ENCODE measurements around the gene SERTAD4.

Gene SERTAD4

DNA sequence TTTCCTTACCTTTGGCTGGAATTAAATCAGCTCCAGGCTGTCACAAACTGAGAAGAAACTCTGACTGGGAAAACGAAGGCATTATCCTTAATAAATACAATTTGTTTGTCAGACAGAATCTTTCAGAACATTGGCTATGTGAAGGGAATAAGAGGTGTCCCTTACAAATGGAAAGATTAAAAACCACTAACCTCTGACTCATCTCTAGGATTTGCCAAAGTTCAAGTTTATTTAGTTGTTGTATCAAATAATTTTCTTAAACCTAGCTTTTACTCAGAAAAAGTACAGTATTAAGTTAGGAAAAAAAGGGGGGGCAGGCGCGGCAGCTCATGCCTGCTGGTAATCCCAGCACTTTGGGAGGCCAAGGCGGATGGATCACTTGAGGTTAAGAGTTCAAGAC, 15.7 kb downstream of the SERTAD4 start:
- TF ChIP-seq, protein P1, sequence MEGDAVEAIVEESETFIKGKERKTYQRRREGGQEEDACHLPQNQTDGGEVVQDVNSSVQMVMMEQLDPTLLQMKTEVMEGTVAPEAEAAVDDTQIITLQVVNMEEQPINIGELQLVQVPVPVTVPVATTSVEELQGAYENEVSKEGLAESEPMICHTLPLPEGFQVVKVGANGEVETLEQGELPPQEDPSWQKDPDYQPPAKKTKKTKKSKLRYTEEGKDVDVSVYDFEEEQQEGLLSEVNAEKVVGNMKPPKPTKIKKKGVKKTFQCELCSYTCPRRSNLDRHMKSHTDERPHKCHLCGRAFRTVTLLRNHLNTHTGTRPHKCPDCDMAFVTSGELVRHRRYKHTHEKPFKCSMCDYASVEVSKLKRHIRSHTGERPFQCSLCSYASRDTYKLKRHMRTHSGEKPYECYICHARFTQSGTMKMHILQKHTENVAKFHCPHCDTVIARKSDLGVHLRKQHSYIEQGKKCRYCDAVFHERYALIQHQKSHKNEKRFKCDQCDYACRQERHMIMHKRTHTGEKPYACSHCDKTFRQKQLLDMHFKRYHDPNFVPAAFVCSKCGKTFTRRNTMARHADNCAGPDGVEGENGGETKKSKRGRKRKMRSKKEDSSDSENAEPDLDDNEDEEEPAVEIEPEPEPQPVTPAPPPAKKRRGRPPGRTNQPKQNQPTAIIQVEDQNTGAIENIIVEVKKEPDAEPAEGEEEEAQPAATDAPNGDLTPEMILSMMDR (IDR thresholded peaks at IDR 0.05; ENCODE audit: insufficient read depth, low read depth, low read length, missing control alignments), result no peak
- DNase-seq (ENCODE audit: low read depth), result no peak
- H3K4me3 ChIP-seq (ENCODE audit: low read depth, low read length), result no peak overlapping the region

DNA sequence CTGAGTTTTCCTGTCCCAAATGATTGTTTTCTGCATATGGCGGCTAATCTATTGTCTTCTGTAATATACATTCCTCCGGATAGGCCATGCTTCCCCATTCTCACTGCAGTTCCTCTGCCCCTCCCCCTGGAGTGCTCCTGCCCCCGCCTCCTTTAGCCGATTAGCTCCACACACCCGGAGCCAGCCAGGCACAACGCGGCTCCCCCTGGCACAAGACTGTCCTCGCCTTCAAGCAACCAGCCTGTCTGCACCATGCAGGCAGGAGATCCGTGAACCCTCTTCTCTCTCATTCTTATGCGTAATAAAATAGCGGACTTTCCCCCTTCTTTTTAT, 18.0 kb downstream of the SERTAD4 start:
- no peak for DNase-seq (ENCODE audit: low read depth)
- TF ChIP-seq, protein P1 (IDR thresholded peaks at IDR 0.05; ENCODE audit: insufficient read depth, low read depth, low read length, missing control alignments), result no peak
- no peak overlapping the region for H3K4me3 ChIP-seq (ENCODE audit: low read depth, low read length)

DNA sequence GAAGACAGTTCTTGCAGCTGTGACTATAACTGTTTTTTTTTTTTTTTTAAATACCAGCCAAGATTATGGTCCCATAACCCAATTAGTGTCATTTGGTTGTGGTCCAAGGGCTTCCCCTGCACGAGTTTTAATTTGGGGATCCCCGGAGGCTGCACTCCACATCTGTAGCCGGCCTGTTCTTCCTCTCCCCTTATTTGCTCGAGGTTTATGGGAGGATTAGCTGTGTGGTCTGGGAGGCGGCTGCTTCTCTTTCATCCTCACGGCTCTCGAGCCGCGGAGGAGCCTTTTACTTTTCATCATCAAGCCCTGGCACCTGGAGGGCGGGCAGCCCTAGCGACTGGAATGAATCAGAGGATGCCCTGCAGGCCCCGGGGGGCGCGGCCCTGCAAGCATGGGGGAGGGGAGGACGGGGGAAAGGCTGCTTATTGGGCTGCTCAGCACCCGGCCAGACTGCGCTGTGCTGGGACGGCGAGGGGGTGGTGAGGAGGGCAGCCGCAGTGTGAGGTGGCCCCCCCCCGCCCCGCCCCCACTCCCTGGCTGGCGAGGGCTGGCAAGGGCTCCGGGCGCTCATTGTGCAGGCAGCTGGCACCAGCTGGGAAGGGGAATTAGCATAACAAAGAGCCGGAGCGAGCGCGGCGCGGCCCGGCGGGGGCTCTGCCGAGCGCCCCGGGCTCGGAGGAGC, 18.5 kb downstream of the SERTAD4 start:
- TF ChIP-seq, protein P1 (IDR thresholded peaks at IDR 0.05; ENCODE audit: insufficient read depth, low read depth, low read length, missing control alignments), result no peak
- peak; percentile 29 for DNase-seq (ENCODE audit: low read depth)
- no peak overlapping the region for H3K4me3 ChIP-seq (ENCODE audit: low read depth, low read length)

DNA sequence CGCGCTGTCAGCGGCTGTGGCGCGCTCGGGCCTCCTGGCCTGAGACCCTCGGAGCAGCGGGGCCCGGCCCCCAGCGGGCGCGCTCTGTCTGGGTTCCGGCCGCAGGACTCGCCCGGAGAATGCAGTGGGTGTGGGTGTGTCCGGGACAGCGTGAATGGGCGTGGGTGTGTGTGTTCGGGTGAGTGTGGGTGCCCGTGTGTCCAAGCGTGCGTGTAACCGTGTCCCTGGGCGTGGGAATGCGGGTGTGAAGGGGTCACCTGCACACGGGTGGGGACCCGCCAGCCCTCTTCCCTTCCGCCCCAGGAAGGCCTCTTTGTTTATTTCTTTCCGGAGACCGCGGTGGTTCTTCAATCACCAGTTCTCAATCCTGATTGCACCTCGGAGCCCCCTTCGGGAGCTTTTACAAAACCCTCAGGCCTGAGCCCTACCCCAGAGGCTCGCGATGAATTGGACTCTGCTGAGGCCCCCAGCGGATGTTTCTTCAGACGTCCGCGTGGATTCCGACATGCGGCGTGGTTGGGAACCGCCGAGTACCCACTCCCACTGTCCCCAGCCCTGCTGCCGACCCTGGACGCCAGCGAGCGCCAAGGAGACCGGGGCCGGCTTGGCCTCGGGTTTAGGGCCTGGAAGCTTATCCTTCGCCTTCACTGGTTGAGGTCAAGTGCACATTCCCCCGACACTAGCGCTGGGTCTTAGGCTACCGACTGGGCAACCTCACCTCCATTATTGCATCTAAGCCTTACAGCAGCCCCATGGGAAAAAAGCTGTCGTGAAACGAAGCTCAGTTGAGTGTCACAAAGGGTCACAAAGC, 19.3 kb downstream of the SERTAD4 start:
- H3K4me3 ChIP-seq (ENCODE audit: low read depth, low read length), result no peak overlapping the region
- TF ChIP-seq, protein P1 (IDR thresholded peaks at IDR 0.05; ENCODE audit: insufficient read depth, low read depth, low read length, missing control alignments), result no peak
- DNase-seq (ENCODE audit: low read depth), result no peak

DNA sequence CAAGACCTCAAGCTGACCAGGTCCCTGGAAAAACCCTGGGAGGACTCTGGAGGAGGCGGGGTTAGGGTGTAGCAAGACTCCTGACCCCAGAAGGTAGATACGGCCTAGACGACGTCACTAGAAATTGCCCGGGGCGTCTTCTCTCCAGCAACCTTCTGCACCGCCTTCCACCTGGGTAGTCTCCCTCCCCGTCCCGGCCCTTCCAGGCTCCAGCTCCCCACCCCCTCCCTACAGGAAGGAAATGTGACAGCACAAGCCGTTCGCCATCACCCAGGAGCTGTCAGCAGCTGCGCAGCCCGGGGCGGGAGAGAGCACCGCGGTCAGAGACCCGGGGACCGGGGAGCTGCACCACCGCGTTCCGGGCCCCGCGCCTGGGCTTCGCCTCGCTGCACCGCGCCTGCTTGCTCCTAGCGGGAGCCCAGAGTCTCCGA, 20.0 kb downstream of the SERTAD4 start:
- DNase-seq (ENCODE audit: low read depth), result no peak
- no peak overlapping the region for H3K4me3 ChIP-seq (ENCODE audit: low read depth, low read length)
- TF ChIP-seq, protein P1 (IDR thresholded peaks at IDR 0.05; ENCODE audit: insufficient read depth, low read depth, low read length, missing control alignments), result no peak

DNA sequence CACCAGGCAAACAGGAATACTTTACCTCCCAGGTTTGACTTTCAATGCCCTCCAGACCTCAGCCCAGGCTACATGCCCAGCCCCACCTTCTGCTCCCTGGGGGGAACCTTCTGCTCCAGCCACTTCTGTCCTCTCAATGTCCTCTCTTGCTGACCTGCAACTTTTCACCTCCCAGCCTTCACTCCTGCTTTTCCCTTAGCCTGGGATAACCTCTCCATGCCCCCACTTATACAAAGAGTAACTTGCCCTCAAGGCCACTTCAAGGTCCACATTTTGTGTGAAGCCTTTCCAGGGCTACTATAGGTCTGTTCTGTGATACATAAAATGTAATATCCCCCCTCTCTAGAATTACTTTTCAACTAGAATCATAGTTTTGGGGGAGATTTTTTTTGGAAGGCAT, 21.7 kb downstream of the SERTAD4 start:
- no peak overlapping the region for H3K4me3 ChIP-seq (ENCODE audit: low read depth, low read length)
- TF ChIP-seq, protein P1 (IDR thresholded peaks at IDR 0.05; ENCODE audit: insufficient read depth, low read depth, low read length, missing control alignments), result no peak
- DNase-seq (ENCODE audit: low read depth), result no peak

All from GM12865 (cell line).